LNCaP clone FGC (cell line): ENCODE measurements around the gene REXO1.
A peak's percentile ranks its signal among the peaks of the same experiment; 100 is the strongest.

Source experiments
- DNase-seq: peaks from one replicate; pipeline ENCODE4 v3.0.0-alpha.2; 2011; ENCODE audit warnings: low read depth
- H3K4me3 ChIP-seq: 2 replicates; pipeline ENCODE4 v1.5.1; 2011; ENCODE audit warnings: mild to moderate bottlenecking, low read depth, low read length, control low read depth
- CTCF ChIP-seq: IDR thresholded peaks from 2 replicates; pipeline ENCODE4 v1.5.1; 2012; ENCODE audit warnings: mild to moderate bottlenecking; ENCODE audit not compliant: control insufficient read depth, insufficient read depth; ENCODE audit errors: extremely low read depth

REXO1 gene

GRCh38 chr19:1866693-1867348 is 18.5 kb upstream of the REXO1 start:
- H3K4me3 ChIP-seq = no peak overlapping the region
- DNase-seq = no peak
- no peak for TF ChIP-seq CTCF

- DNase-seq = no peak
- TF ChIP-seq CTCF = no peak
- peak overlapping the region; percentile 84 for H3K4me3 ChIP-seq
Observed at GRCh38 chr19:1865172-1866010, 17.1 kb upstream of the REXO1 start.

- peak overlapping the region; percentile 84 for H3K4me3 ChIP-seq
- no peak for DNase-seq
- TF ChIP-seq CTCF = peak; percentile 80
Observed at GRCh38 chr19:1864480-1865171, 16.3 kb upstream of the REXO1 start.

- no peak for TF ChIP-seq CTCF
- peak overlapping the region; percentile 84 for H3K4me3 ChIP-seq
- DNase-seq = peak; percentile 67
Observed at GRCh38 chr19:1863638-1864479, 15.6 kb upstream of the REXO1 start.

GRCh38 chr19:1863328-1863637 is 15.0 kb upstream of the REXO1 start, which contains the start of gene KLF16:
Gene KLF16, minus strand, starts transcription at chr19:1863579. Its CDS starts 82 bp downstream, at chr19:1863497.
- DNase-seq = no peak
- TF ChIP-seq CTCF = no peak
- H3K4me3 ChIP-seq = peak within 1 kb of the TSS; percentile 84
